ENCODE measurements around the gene KDM4C. TPM values are rescaled to one million over a fixed set of nuclear protein-coding genes. Genes with fewer than 3 reads are reported as not detected.

The KDM4C gene
- total and polyA plus RNA-seq, 2 of the 8 experiments (the other 6 are each of a cell fraction or from before 2014, with no cell fraction given) = 13.0 to 26.1 TPM

GRCh38 chr9:6733257-6733656, 24.5 kb upstream of the KDM4C start:
- Histone ChIP-seq H4K91ac (replicated peaks; ENCODE audit: insufficient read length, low read length) (no peak overlapping the region), H2BK120ac (replicated peaks; ENCODE audit: low read depth, low read length) (no peak overlapping the region), H3K4me2 (ENCODE audit: insufficient read depth in 1 of 2, low read depth in 2 of 2, low read length in 2 of 2) (no peak overlapping the region), H2BK20ac (ENCODE audit: low read length) (no peak overlapping the region), H3K36me3 (ENCODE audit: control insufficient read depth in 2 of 4, insufficient read depth in 4 of 4, low read length in 3 of 4) (no peaks in the 10 kb centered on the region), H3K9me3 (ENCODE audit: insufficient read depth in 2 of 2, low read depth in 1 of 2, low read length in 1 of 2) (0 out of 4 replicates have a peak, but pooled peaks cover 8 to 9% of the 10 kb centered on the region in 2 experiments), H2BK12ac (ENCODE audit: low read depth, low read length) (no peak overlapping the region), H3K9ac (replicated peaks in 1 of 4; ENCODE audit: extremely low read depth in 1 of 4, low read depth in 3 of 4, low read length in 3 of 4) (no peak overlapping the region), H3K18ac (ENCODE audit: extremely low read depth, low read length) (no peak overlapping the region), H2BK5ac (ENCODE audit: low read depth, low read length) (no peak overlapping the region), H3K4me1 (replicated peaks in 1 of 4; ENCODE audit: control insufficient read depth in 3 of 4, insufficient read depth in 4 of 4, low read length in 3 of 4) (no peaks in the 10 kb centered on the region; a peak in 1 of 7 replicates), H3K14ac (ENCODE audit: insufficient read length) (no peak overlapping the region), H3K4me3 (ENCODE audit: extremely low read depth in 1 of 4, insufficient read depth in 2 of 4, low read depth in 3 of 4, low read length in 4 of 4) (no peak overlapping the region), H3K23me2 (ENCODE audit: low read depth, low read length) (no peaks in the 10 kb centered on the region), H3K56ac (replicated peaks; ENCODE audit: insufficient read length, low read depth, low read length) (no peak overlapping the region), H4K20me1 (replicated peaks in 1 of 2; ENCODE audit: control insufficient read depth in 1 of 2, insufficient read depth in 2 of 2, low read length in 2 of 2) (no peaks in the 10 kb centered on the region), H4K5ac (ENCODE audit: insufficient read length, low read depth, low read length) (no peak overlapping the region), H2AFZ (ENCODE audit: low read length) (peak overlapping the region; percentile 97), H3K79me1 (ENCODE audit: low read depth, low read length) (no peaks in the 10 kb centered on the region), H3K27ac (ENCODE audit: low read depth, low read length) (no peak overlapping the region), H3K27me3 (replicated peaks in 1 of 4; ENCODE audit: control insufficient read depth in 3 of 4, extremely low read depth in 1 of 4, insufficient read depth in 3 of 4, low read length in 3 of 4) (no peaks in the 10 kb centered on the region), H3K4ac (replicated peaks; ENCODE audit: insufficient read length, low read depth, low read length) (no peak overlapping the region), H4K8ac (ENCODE audit: extremely low read depth, insufficient read depth, low read length) (no peak overlapping the region), H2BK15ac (ENCODE audit: low read length) (no peak overlapping the region), H2AK5ac (ENCODE audit: low read depth, low read length) (no peak overlapping the region), H3K23ac (ENCODE audit: insufficient read length) (no peak overlapping the region), H3K79me2 (ENCODE audit: control insufficient read depth in 1 of 2, insufficient read depth in 2 of 2, low read length in 2 of 2) (no peaks in the 10 kb centered on the region)
- TF ChIP-seq E2F6 (IDR thresholded peaks at IDR 0.05) (no peak), CBX8 (IDR thresholded peaks at IDR 0.05; ENCODE audit: borderline replicate concordance, low read depth, low read length) (no peak)
- FAIRE-seq = no peak
- POLR2A ChIA-PET (ENCODE audit: partially characterized antibody) = interaction anchor here (0.6 kb wide), 1 partner anchor 18 kb away, joined by 6 read pairs; no protein-coding TSS in a partner anchor
- no peak for DNase-seq (ENCODE audit: low read depth in 1 of 2, low spot score in 2 of 2)
- 92% methylated on average over 3 of the region's 3 CpGs; no CpG with 5 or more reads in 1 of the 2 experiments for WGBS, 2 experiments (ENCODE audit: extremely low coverage in 1 of 2, insufficient coverage in 1 of 2, insufficient read length in 1 of 2, insufficient replicate concordance in 2 of 2, low coverage in 1 of 2, low lambda C conversion rate in 2 of 2, missing lambda C conversion rate in 1 of 2)
- CTCF ChIA-PET (ENCODE audit: partially characterized antibody) = interaction anchor here (0.8 to 1.4 kb wide), 2 partner anchors 10 to 18 kb away, joined by 3 to 4 read pairs; no protein-coding TSS in a partner anchor

Measured in H1 (cell line).